WTC11 (cell line): ENCODE results near the gene KRT76. TPM values are rescaled to one million over a fixed set of nuclear protein-coding genes. Genes with fewer than 3 reads are reported as not detected.

Experiments used
- ATAC-seq: fragments of 200-7000 bp; cut with Tn5 transposase; 2 replicates; pipeline ENCODE4 v1.10.0; 2021; ENCODE audit warnings: mild to moderate bottlenecking, moderate library complexity
- CTCF ChIA-PET: fragments of 300-600 bp; sonication (Branson Sonifier 250); formaldehyde crosslinking; loops from one replicate; lab custom pipeline; 2021; ENCODE audit warnings: antibody characterized with exemption; lab: Charles Lee
- POLR2A ChIA-PET: fragments of 350-600 bp; sonication (Branson Sonifier 250); formaldehyde crosslinking; loops from one replicate; lab custom pipeline; 2021; ENCODE audit warnings: antibody characterized with exemption; lab: Charles Lee
- DNase-seq: peaks from one replicate; pipeline ENCODE4 v3.0.0; 2021; ENCODE audit warnings: low spot score
- H3K27ac Mint-ChIP-seq: 2 replicates; pipeline ENCODE4 v1.8.0; 2021; ENCODE audit warnings: mixed read lengths
- H3K27me3 Mint-ChIP-seq: 2 replicates; pipeline ENCODE4 v1.8.0; 2021; ENCODE audit warnings: low read depth, mild to moderate bottlenecking, moderate library complexity, mixed read lengths
- H3K36me3 Mint-ChIP-seq: 2 replicates; pipeline ENCODE4 v1.8.0; 2021; ENCODE audit warnings: mixed read lengths
- H3K4me1 Mint-ChIP-seq: 2 replicates; pipeline ENCODE4 v1.8.0; 2022; ENCODE audit warnings: mixed read lengths
- H3K4me3 Mint-ChIP-seq: 2 replicates; pipeline ENCODE4 v1.8.0; 2021; ENCODE audit warnings: mild to moderate bottlenecking, moderate library complexity, mixed read lengths
- H3K9me3 Mint-ChIP-seq: 2 replicates; pipeline ENCODE4 v1.8.0; 2021; ENCODE audit warnings: mixed read lengths
- AFF4 ChIP-seq: sonication (generic); formaldehyde crosslinking; IDR thresholded peaks from 2 replicates; pipeline ENCODE4 v1.8.1; 2023; ENCODE audit warnings: mild to moderate bottlenecking, missing genetic modification reagents, borderline replicate concordance
- ATF6 ChIP-seq: sonication (generic); formaldehyde crosslinking; IDR thresholded peaks from 2 replicates; pipeline ENCODE4 v1.8.1; 2023; ENCODE audit warnings: mild to moderate bottlenecking, missing genetic modification reagents
- CBFB ChIP-seq: sonication (generic); formaldehyde crosslinking; IDR thresholded peaks from 2 replicates; pipeline ENCODE4 v1.8.1; 2022; ENCODE audit warnings: mild to moderate bottlenecking, low read depth, missing genetic modification reagents
- CREB1 ChIP-seq: sonication (generic); formaldehyde crosslinking; IDR thresholded peaks from 2 replicates; pipeline ENCODE4 v1.8.0; 2023; ENCODE audit warnings: mild to moderate bottlenecking, missing genetic modification reagents
- CREM ChIP-seq: sonication (generic); formaldehyde crosslinking; IDR thresholded peaks from 2 replicates; pipeline ENCODE4 v1.8.1; 2022; ENCODE audit warnings: mild to moderate bottlenecking, missing genetic modification reagents, moderate library complexity
- GRHL2 ChIP-seq: fragments of 250-450 bp; sonication (Bioruptor Pico); IDR thresholded peaks from 2 replicates; pipeline ENCODE4 v1.8.0; 2022; ENCODE audit warnings: mild to moderate bottlenecking, moderate library complexity; ENCODE audit not compliant: insufficient replicate concordance, severe bottlenecking
- HMGXB4 ChIP-seq: sonication (generic); formaldehyde crosslinking; IDR thresholded peaks from 2 replicates; pipeline ENCODE4 v1.8.1; 2023; ENCODE audit warnings: mild to moderate bottlenecking, moderate library complexity, missing genetic modification reagents
- IRF1 ChIP-seq: sonication (generic); formaldehyde crosslinking; IDR thresholded peaks from 2 replicates; pipeline ENCODE4 v1.8.0; 2023; ENCODE audit warnings: missing genetic modification reagents
- IRF2 ChIP-seq: sonication (generic); formaldehyde crosslinking; IDR thresholded peaks from 2 replicates; pipeline ENCODE4 v1.8.0; 2022; ENCODE audit warnings: low read depth, missing genetic modification reagents, borderline replicate concordance
- MYBL2 ChIP-seq: sonication (generic); formaldehyde crosslinking; IDR thresholded peaks from 2 replicates; pipeline ENCODE4 v1.8.1; 2023; ENCODE audit warnings: mild to moderate bottlenecking, moderate library complexity, missing genetic modification reagents
- TEAD1 ChIP-seq: sonication (generic); formaldehyde crosslinking; IDR thresholded peaks from 2 replicates; pipeline ENCODE4 v1.8.0; 2022; ENCODE audit warnings: mild to moderate bottlenecking, missing genetic modification reagents
- TEAD4 ChIP-seq: sonication (generic); formaldehyde crosslinking; IDR thresholded peaks from 2 replicates; pipeline ENCODE4 v1.8.0; 2022; ENCODE audit warnings: mild to moderate bottlenecking, missing genetic modification reagents
- ZBTB43 ChIP-seq: sonication (generic); formaldehyde crosslinking; IDR thresholded peaks from 2 replicates; pipeline ENCODE4 v1.8.1; 2023; ENCODE audit warnings: mild to moderate bottlenecking, missing genetic modification reagents
- ZNF281 ChIP-seq: sonication (generic); formaldehyde crosslinking; IDR thresholded peaks from 2 replicates; pipeline ENCODE4 v1.8.0; 2023; ENCODE audit warnings: mild to moderate bottlenecking, missing genetic modification reagents
- ZNF317 ChIP-seq: sonication (generic); formaldehyde crosslinking; IDR thresholded peaks from 2 replicates; pipeline ENCODE4 v1.8.1; 2023; ENCODE audit warnings: low read depth, mild to moderate bottlenecking, moderate library complexity, missing genetic modification reagents, borderline replicate concordance
- ZNF416 ChIP-seq: fragments of 250-450 bp; sonication (Bioruptor Pico); IDR thresholded peaks from 2 replicates; pipeline ENCODE4 v1.9.0; 2021; ENCODE audit warnings: mild to moderate bottlenecking, inconsistent platforms
- ZNF423 ChIP-seq: fragments of 250-450 bp; sonication (Bioruptor Pico); IDR thresholded peaks from 2 replicates; pipeline ENCODE4 v2.1.2; 2022; ENCODE audit warnings: mild to moderate bottlenecking, moderate library complexity
- total RNA-seq: library from RNA; stranded (reverse); gene quantifications from 3 replicates; pipeline ENCODE4 v1.2.3, GENCODE V29; 2021

KRT76 gene
- total RNA-seq, 1 experiment from 2014 or later = not detected

- TF ChIP-seq ZNF281 (CRISPR knock-in tag) (no peak), CREM (CRISPR knock-in tag) (no peak)
Observed at GRCh38 chr12:52820521-52820920, 43.4 kb upstream of the KRT76 start (continued).

GRCh38 chr12:52819731-52820510 lies 42.8 kb upstream of the KRT76 start:
- POLR2A ChIA-PET = no interaction called here
- Mint-ChIP-seq H3K36me3 (no peaks in the 10 kb centered on the region), H3K9me3 (no peaks in the 10 kb centered on the region), H3K4me1 (no peaks in the 10 kb centered on the region), H3K27me3 (no peaks in the 10 kb centered on the region), H3K4me3 (no peak overlapping the region)
- TF ChIP-seq CBFB (no peak), ZNF423 (CRISPR knock-in tag) (no peak), CREB1 (CRISPR knock-in tag) (no peak), ZBTB43 (CRISPR knock-in tag) (no peak), TEAD4 (CRISPR knock-in tag) (no peak), AFF4 (no peak), MYBL2 (CRISPR knock-in tag) (no peak), GRHL2 (no peak), ATF6 (CRISPR knock-in tag) (no peak)
- TF ChIP-seq, all 79 proteins: peak for 0
- H3K27ac Mint-ChIP-seq = no peak overlapping the region
- DNase-seq (no peak), ATAC-seq (no peak)
- CTCF ChIA-PET = interaction anchor here (1.3 to 1.7 kb wide), 3 partner anchors 14 to 60 kb away, joined by 3 to 6 read pairs (median 4); no protein-coding TSS in a partner anchor

GRCh38 chr12:52818887-52819420 lies 41.8 kb upstream of the KRT76 start:
- POLR2A ChIA-PET = interaction anchor here (0.5 kb wide), 1 partner anchor 14 kb away, joined by 4 read pairs; no protein-coding TSS in a partner anchor
- CTCF ChIA-PET = no interaction called here
- Mint-ChIP-seq H3K27me3 (no peaks in the 10 kb centered on the region), H3K4me1 (no peaks in the 10 kb centered on the region), H3K27ac (no peak overlapping the region), H3K9me3 (no peaks in the 10 kb centered on the region), H3K4me3 (no peak overlapping the region), H3K36me3 (no peaks in the 10 kb centered on the region)
- ATAC-seq (no peak), DNase-seq (no peak)
- no peak for TF ChIP-seq HMGXB4 (CRISPR knock-in tag)
- no peak for TF ChIP-seq MYBL2 (CRISPR knock-in tag)
- TF ChIP-seq TEAD1 (CRISPR knock-in tag) = no peak
- no peak for TF ChIP-seq IRF2
- TF ChIP-seq ATF6 (CRISPR knock-in tag) = no peak
- TF ChIP-seq IRF1 (CRISPR knock-in tag) = no peak
- no peak for TF ChIP-seq ZNF317 (CRISPR knock-in tag)
- no peak for TF ChIP-seq ZNF416
